Measurements from ENCODE around the gene CD58. TPM values are rescaled to one million over a fixed set of nuclear protein-coding genes. Genes with fewer than 3 reads are reported as not detected.
"Not testable (repeated sequence)": the region's sequence is repeated elsewhere in the genome, so short reads cannot be mapped to it uniquely, and the experiment has no call there.

Gene CD58
- total RNA-seq, 1 donor = 13.8 TPM

DNA sequence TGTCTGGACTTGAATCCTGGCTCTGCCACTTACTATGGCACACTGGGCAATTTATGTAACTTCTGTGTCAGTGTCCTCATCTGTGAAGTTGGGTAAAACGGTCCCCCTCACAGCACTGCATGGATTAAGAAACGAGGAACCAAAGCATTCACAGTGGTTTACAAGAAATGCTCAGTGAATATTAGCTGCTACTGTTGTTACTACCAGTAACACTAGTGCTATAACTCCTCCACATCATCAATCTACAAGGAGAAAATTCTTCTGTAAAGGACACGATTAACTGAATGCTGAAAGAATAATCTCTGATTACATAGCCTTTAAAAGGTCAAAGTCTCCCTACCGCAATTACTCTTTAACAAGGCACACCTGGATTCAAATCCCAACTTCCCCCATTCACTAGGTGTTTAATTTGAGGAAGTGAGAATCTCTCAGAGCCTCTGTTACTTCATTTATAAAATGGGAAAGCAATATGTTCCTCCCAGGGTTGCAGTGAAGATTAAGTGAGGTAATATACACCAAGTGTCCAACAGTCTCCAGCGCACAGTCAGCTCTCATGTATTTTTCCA is 26.0 kb upstream of the CD58 start:
- DNase-seq (ENCODE audit: low read depth); H3K4me3 ChIP-seq (ENCODE audit: low read depth, low read length): not testable (repeated sequence)

DNA sequence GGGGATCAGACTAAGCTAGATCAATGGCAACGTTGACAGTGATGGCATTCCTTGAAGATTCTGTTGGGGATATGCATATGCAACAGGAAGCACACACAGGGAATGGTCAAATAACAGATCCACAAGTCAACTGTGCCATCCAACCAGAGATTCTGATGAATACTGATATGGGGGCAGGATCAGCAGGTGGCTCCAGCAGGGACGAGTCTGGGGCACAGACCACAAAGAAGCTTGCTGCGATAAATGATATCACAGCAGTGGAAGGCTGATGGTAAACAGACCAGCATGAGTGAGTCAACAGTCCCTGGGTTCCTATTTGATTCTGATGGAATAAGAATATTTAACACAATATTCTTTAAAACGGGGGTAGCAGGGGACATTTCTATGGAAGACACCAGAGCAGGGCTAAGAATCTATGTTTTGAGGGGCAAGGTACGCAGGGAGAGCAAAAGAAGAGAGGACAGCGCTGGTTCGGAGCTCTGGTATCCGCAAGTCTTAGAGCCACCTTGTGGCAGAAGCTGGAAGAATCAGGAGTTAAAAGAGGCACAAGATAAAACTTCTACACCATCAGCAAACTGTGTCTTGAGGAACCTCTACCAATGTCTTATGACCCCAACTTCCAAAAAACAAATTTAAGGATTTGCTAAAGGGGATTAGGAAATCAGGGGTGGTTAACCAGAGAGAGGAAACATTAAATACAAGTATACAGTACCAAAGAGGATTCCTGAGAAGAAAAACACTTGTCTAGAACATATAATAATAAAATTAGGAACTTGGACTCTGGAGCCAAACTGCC is 25.3 kb upstream of the CD58 start:
- peak overlapping the region; percentile 12 for H3K4me3 ChIP-seq (ENCODE audit: low read depth, low read length)
- DNase-seq (ENCODE audit: low read depth) = peak; percentile 35
- TF ChIP-seq, protein P1, sequence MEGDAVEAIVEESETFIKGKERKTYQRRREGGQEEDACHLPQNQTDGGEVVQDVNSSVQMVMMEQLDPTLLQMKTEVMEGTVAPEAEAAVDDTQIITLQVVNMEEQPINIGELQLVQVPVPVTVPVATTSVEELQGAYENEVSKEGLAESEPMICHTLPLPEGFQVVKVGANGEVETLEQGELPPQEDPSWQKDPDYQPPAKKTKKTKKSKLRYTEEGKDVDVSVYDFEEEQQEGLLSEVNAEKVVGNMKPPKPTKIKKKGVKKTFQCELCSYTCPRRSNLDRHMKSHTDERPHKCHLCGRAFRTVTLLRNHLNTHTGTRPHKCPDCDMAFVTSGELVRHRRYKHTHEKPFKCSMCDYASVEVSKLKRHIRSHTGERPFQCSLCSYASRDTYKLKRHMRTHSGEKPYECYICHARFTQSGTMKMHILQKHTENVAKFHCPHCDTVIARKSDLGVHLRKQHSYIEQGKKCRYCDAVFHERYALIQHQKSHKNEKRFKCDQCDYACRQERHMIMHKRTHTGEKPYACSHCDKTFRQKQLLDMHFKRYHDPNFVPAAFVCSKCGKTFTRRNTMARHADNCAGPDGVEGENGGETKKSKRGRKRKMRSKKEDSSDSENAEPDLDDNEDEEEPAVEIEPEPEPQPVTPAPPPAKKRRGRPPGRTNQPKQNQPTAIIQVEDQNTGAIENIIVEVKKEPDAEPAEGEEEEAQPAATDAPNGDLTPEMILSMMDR (IDR thresholded peaks at IDR 0.05; ENCODE audit: insufficient read depth, low read depth, low read length) = peak; percentile 52

DNA sequence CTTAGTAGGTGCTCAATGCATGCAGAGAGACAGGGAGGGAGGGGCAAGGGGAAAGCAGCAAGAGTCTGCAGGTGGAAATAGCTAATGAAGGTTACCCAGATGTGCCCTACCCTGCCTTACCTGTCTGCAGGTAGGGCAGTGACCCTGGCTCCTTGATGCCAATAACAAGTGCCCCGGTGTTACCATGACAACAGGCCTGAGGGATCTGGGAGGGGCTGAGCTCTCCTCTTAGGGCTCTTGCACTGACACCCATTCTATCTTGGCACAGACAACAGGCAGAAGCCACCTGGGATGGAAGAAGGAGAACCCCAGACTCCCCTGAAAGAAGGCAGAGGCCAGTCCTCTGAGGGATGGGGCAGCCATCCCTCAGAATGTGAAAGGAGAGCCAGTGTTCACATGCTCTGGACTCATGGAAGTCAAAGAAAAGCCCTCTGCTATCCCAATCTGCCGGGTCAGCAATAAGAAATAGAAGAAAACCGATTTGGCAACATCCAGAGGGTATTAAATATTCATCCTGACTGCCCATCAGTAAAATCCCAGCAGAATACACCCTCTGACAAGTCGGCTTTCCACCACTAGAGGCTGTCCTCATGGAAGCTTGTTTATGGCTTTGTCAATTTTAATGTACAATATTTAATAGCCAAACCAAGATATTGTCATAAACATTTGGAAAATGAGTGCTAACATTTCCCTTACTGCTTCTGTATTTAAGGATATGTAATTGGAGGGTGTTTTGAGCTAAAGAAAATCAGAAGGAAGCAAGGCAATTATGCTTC is 24.4 kb upstream of the CD58 start:
- TF ChIP-seq, protein P1 (IDR thresholded peaks at IDR 0.05; ENCODE audit: insufficient read depth, low read depth, low read length) = peak; percentile 46
- not testable (repeated sequence) for DNase-seq (ENCODE audit: low read depth); H3K4me3 ChIP-seq (ENCODE audit: low read depth, low read length)

DNA sequence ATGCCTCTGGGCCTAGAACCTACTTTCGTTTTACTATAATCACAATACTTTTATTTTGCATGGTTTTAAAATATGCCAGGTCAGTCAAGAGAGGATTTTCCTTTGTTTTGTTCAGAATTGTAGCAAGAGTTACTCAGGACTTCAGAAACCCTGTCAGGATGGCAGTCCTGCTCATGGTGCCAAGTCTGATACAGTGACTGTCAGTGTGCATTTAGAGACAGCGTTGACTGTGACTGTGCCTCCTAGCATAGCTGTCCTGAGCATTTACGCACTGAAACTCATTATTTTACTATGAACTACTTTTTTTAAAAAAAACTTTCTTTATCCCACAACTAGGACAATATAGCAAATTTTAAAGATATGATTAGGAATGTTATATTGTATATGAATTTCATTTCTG is 23.2 kb upstream of the CD58 start:
- not testable (repeated sequence) for DNase-seq (ENCODE audit: low read depth); H3K4me3 ChIP-seq (ENCODE audit: low read depth, low read length)

DNA sequence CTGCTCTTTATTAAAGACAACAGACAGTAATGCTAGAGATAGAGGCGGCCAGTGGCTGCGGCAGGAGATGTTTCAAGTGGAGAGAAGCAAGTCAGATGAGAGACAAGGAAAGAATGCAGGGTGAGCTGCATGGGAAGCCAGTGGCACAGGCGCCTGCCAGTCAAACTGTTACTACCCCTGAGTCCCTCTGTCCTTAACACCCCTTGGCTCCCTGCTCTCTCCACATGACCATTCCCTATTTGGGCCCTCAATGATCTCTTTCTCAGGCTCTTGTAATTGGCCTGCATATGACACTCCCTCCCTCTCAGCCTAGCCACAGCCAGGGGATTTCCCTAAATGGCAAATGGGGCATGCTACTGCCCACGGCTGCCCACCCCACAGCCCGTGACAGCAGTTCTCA is 22.6 kb upstream of the CD58 start:
- H3K4me3 ChIP-seq (ENCODE audit: low read depth, low read length); DNase-seq (ENCODE audit: low read depth): not testable (repeated sequence)

DNA sequence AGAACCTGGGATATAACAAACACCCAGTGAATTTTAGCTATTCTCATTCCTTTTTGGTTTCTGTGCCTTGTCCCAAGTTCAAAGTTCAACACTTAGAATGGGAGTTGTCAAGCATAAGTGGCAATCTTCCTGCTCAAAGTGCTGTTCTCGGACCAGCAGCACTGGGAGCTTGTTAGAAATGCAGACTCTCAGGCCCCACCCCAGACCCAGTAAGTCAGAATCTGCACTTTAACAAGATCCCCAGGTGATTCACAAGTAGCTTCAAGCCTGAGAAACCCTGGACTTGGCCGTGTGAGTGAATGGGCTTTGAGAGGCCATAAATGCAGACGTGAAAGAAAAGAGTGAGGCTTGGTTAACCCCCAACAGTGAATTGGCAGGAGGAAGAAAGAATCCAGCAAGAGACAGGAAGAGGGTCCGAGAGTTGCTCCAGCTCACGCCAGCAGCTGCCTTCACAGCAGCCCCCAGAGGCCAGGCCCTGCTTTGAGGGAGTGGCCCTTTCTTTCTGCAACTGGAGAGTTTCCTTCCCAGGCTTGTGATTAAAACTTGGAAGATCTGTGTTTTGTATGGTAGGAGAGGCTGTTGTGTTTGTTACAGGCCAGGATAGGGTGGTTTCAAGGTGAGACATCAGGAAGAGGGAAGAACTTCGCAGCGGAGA is 21.3 kb upstream of the CD58 start:
- not testable (repeated sequence) for H3K4me3 ChIP-seq (ENCODE audit: low read depth, low read length); DNase-seq (ENCODE audit: low read depth)

DNA sequence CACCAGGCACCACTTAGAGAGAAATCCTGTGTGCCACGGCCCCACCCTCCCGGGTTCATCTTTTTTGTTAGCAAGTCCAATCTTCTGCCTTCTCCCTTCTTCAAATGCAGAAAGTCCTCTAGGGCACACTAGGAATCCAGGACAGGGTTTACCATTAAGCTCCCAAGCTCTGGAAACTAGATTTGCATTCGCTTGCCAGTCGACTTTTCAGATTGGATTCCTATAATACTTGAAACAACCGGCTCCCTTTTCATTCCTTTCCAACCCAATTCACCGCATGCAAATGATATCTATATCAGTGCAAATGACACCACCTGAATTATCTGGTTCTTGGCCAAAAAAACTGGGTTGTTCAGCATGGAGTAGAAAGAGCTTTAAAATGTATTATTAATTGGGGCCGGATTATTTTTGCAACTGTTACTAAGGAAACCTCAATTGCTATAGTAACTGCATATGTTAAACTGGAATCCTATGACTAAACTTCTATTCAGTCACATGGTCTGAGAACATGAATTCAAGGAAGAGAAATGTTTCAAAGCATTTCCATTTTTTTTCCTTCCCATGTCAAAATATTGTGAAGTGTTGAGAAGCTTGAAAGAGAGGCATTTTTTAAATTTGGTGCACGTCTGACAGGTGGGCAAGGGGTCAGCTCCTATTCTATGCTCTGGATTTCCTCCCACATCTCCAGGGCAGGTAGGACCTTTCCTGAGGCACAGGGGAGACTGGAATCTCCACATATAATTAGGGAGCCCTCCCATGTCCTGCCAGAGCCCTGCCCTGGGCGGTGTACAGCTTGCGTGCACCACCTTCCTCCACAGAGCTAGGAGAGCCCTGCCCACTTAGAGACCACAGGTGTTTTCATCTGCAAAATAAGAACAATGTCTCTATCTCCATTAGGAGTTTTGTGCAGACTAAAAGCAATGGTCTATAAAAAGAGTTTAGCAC is 20.5 kb upstream of the CD58 start:
- not testable (repeated sequence) for H3K4me3 ChIP-seq (ENCODE audit: low read depth, low read length); DNase-seq (ENCODE audit: low read depth)

DNA sequence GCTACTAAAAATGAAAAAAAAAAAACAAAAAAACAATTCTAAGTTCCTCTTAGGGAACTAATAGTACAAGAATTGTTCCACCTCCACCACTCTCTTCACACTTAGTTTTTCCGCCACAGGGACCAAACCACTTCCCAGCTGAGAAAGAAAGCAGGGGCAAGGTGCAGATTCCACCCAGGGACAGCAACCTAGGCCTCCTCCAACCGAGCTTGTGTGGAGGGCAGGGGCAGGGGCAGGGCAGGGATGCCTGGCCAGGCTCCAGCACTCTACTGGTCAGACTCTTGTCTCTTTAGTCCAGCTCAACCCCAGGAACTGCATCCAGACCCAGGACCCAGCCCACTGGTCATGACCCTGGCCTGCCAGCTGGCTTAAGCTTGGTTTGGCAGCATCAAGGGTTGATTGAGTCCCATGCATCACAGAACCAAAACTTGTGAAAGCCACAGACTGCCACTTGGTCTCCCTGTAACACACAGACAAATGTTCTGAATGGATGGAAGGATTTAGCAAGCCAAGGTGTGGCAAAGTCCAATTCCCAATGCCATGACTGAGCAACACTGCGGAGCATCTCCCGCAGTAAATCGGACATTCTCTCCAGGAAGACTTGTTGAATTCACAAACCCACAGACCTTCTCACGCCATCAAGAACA is 19.7 kb upstream of the CD58 start:
- DNase-seq (ENCODE audit: low read depth); H3K4me3 ChIP-seq (ENCODE audit: low read depth, low read length): not testable (repeated sequence)

DNA sequence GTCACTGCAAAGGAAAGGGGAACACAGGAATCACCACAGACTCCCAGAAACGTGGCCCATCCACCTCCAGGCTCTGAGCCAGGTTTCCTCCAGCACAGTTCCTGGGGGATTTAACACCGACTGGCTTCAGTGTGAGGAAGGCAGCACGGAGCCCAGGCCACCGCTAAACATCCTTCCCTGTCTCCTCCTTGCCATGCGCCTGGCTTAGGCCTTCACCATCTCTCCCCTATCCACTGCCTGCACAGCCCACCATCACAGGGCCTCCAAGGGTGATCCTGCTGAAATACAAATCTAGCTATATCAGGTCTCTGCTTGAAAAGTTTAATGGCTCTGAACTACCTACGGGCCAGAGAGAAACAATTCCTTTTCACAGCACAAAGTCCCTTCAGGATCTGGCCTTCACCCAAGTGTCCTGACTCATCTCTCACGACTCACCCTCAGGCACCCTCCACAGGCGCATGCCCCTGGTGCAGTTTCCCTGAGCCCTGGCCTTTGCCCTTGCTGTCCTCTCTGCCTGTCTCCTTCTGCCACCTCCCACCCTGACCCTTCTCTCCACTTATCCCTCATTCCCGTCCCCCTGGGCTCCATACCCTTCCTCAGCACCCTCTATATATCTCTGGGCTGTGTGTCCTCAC is 18.4 kb upstream of the CD58 start:
- H3K4me3 ChIP-seq (ENCODE audit: low read depth, low read length) = not testable (repeated sequence)
- DNase-seq (ENCODE audit: low read depth) = peak; percentile 14
